GM18951 (cell line): ENCODE data around the gene MRPL57.
"Not testable (repeated sequence)": the region's sequence is repeated elsewhere in the genome, so short reads cannot be mapped to it uniquely, and the experiment has no call there.

Experiments
- POLR2A ChIP-seq: IDR thresholded peaks from 4 replicates; pipeline ENCODE4 v1.6.1; 2011; ENCODE audit warnings: mild to moderate bottlenecking; ENCODE audit not compliant: insufficient read length, insufficient read depth; ENCODE audit errors: extremely low read depth
- in situ Hi-C: fragments of 300-500 bp; cut with MboI; formaldehyde crosslinking; loops from one replicate; pipeline ENCODE4 v1.12.0; 2022; ENCODE audit warnings: low sequenced_read_pairs, mixed read lengths, inconsistent platforms; ENCODE audit not compliant: unreplicated experiment

The MRPL57 gene

GRCh38 chr13:21176215-21176981, at the start of gene MRPL57, which contains the start of gene SKA3:
Gene MRPL57, plus strand, starts transcription at chr13:21176658. Its CDS starts 259 bp downstream, at chr13:21176917.
Gene SKA3, minus strand, starts transcription at chr13:21176552. Its CDS starts 75 bp downstream, at chr13:21176477.
- TF ChIP-seq POLR2A = peak; percentile 99

GRCh38 chr13:21130116-21130515, 46.3 kb upstream of the MRPL57 start:
- in situ Hi-C loops = no loop called here
- TF ChIP-seq POLR2A = no peak

More at GRCh38 chr13:21176215-21176981, at the start of gene MRPL57, which contains the start of gene SKA3:
- in situ Hi-C loops = loop anchor here (10.0 kb wide), 1 partner anchor 88 kb away; no protein-coding TSS in a partner anchor

- TF ChIP-seq POLR2A = no peak
- in situ Hi-C loops = no loop called here
These were observed 43.4 kb upstream of the MRPL57 start for GRCh38 chr13:21133077-21133476.

- in situ Hi-C loops = no loop called here
- no peak for TF ChIP-seq POLR2A
These were observed 42.0 kb upstream of the MRPL57 start for GRCh38 chr13:21134475-21134874.

GRCh38 chr13:21135833-21136232, 40.6 kb upstream of the MRPL57 start:
- in situ Hi-C loops = not testable (repeated sequence)

GRCh38 chr13:21137696-21138095, 38.8 kb upstream of the MRPL57 start:
- in situ Hi-C loops = no loop called here
- TF ChIP-seq POLR2A = no peak

- in situ Hi-C loops = no loop called here
- no peak for TF ChIP-seq POLR2A
These were observed 37.9 kb upstream of the MRPL57 start for GRCh38 chr13:21138561-21138960.

- in situ Hi-C loops = no loop called here
- no peak for TF ChIP-seq POLR2A
These were observed 37.1 kb upstream of the MRPL57 start for GRCh38 chr13:21139374-21139773.

- no peak for TF ChIP-seq POLR2A
- in situ Hi-C loops = no loop called here
These were observed 33.7 kb upstream of the MRPL57 start for GRCh38 chr13:21142766-21143165.

- in situ Hi-C loops = no loop called here
- no peak for TF ChIP-seq POLR2A
These were observed 28.6 kb upstream of the MRPL57 start for GRCh38 chr13:21147827-21148226.

- no peak for TF ChIP-seq POLR2A
- in situ Hi-C loops = no loop called here
These were observed 27.8 kb upstream of the MRPL57 start for GRCh38 chr13:21148557-21149258.

GRCh38 chr13:21149568-21149967, 26.9 kb upstream of the MRPL57 start:
- TF ChIP-seq POLR2A = no peak
- in situ Hi-C loops = no loop called here

GRCh38 chr13:21150013-21150412, 26.4 kb upstream of the MRPL57 start:
- in situ Hi-C loops = no loop called here
- TF ChIP-seq POLR2A = no peak

- TF ChIP-seq POLR2A = no peak
- in situ Hi-C loops = no loop called here
These were observed 24.1 kb upstream of the MRPL57 start for GRCh38 chr13:21152251-21152899.

GRCh38 chr13:21164631-21165030, 11.8 kb upstream of the MRPL57 start:
- in situ Hi-C loops = no loop called here
- TF ChIP-seq POLR2A = no peak

- in situ Hi-C loops = not testable (repeated sequence)
These were observed 10.9 kb upstream of the MRPL57 start for GRCh38 chr13:21165606-21166005.
